Lung (tissue), 12 donors: ENCODE measurements around the gene ABLIM2. TPM values are rescaled to one million over a fixed set of nuclear protein-coding genes. Genes with fewer than 3 reads are reported as not detected.

Experiments
- ATAC-seq: fragments of 200-7000 bp; cut with Tn5 transposase; one replicate; pipeline ENCODE4 v1.9.1; 2020; ENCODE audit warnings: moderate number of reproducible peaks; ENCODE audit not compliant: insufficient read depth, low FRiP score
- DNase-seq, 3 donors: peaks; one replicate each; pipeline ENCODE4 v3.0.0-alpha.2; 2013 to 2017
- H3K27ac ChIP-seq, 2 donors: one replicate each; pipeline ENCODE4 v1.5.1; 2013; ENCODE audit warnings: mild to moderate bottlenecking in 2 of 2, moderate library complexity in 2 of 2, control low read depth in 1 of 2, inconsistent platforms in 1 of 2, low read depth in 1 of 2, low read length in 1 of 2
- H3K27me3 ChIP-seq, 3 donors: one replicate each; pipeline ENCODE4 v1.5.1; 2013; ENCODE audit warnings: low read length in 2 of 3; ENCODE audit not compliant: control insufficient read depth in 3 of 3, insufficient read depth in 3 of 3
- H3K36me3 ChIP-seq, 4 donors: one replicate each; pipeline ENCODE4 v1.5.1; 2013; ENCODE audit warnings: low read length in 4 of 4, mild to moderate bottlenecking in 1 of 4, moderate library complexity in 1 of 4; ENCODE audit not compliant: control insufficient read depth in 4 of 4, insufficient read depth in 4 of 4
- H3K4me1 ChIP-seq, 5 donors: one replicate each; pipeline ENCODE4 v1.5.1; 2013; ENCODE audit warnings: low read length in 5 of 5, mild to moderate bottlenecking in 2 of 5, moderate library complexity in 1 of 5; ENCODE audit not compliant: control insufficient read depth in 5 of 5, insufficient read depth in 5 of 5
- H3K4me3 ChIP-seq: one replicate; pipeline ENCODE4 v1.5.1; 2013; ENCODE audit warnings: mild to moderate bottlenecking, control low read depth, moderate library complexity
- H3K9ac ChIP-seq, 2 donors: one replicate each; pipeline ENCODE4 v1.5.1; 2013; ENCODE audit warnings: low read length in 2 of 2, control low read depth in 1 of 2; ENCODE audit not compliant: insufficient read depth in 1 of 2
- H3K9me3 ChIP-seq, 4 donors: one replicate each; pipeline ENCODE4 v1.5.1; 2013; ENCODE audit warnings: low read length in 3 of 4, mild to moderate bottlenecking in 1 of 4, moderate library complexity in 1 of 4; ENCODE audit not compliant: control insufficient read depth in 4 of 4, insufficient read depth in 3 of 4
- WGBS, 2 donors: extraction: QIAGEN DNeasy Blood & Tissue Kit; methylation state at CpG; one replicate each; pipeline ENCODE4 v1.1.7; 2013; 5-methylcytosine and 5-hydroxymethylcytosine counted together
- polyA plus RNA-seq, 2 donors: library from polyadenylated mRNA; stranded (reverse); fragments of 200-250 nt; gene quantifications; one replicate each; pipeline ENCODE4 v1.2.1, GENCODE V29; 2013
- total RNA-seq, 2 donors: library from RNA; depleted of rRNA in 1 of 2; stranded (reverse); fragments of >200 nt in 1 of 2; gene quantifications; one replicate each; pipeline ENCODE4 v1.2.1, GENCODE V29; 2014 to 2021
- TF ChIP-seq, protein P1 (sequence below): IDR thresholded peaks from 2 replicates; pipeline ENCODE4 v1.5.1; 2012; ENCODE audit warnings: mild to moderate bottlenecking; ENCODE audit errors: control extremely low read depth, extremely low read depth
- donor health status: control.
- donor health status: control.
- donor health status: Bipolar disorder and iron deficiency.
- donor health status: healthy.
- donor health status: DM: yes; HTN: yes; CAD: no.

ABLIM2 gene
- total and polyA plus RNA-seq, 4 donors = 1.7 to 10.9 (median 5.2) TPM

DNA sequence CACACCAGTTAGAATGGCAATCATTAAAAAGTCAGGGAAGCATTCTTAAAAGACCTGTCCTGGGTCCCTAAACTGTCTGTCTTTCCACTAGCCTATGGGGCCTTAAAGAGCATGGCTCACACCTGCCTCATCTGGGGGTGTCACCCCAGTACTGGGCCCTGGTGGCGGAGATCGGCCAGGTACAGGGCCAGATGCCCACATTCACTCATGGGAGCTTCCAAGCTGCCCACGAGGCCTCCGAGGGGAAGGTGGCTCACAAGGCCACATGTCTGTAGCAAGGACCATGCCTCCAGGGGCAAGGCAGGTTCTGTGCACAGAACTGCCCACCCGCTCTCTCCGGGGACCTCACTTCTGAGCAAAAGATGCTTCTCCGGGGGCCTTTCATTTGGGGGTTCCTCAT, 163.5 kb downstream of the ABLIM2 start:
- Histone ChIP-seq H3K9ac (no peak overlapping the region), H3K27me3 (no peaks in the 10 kb centered on the region), H3K36me3 (no peaks in the 10 kb centered on the region), H3K27ac (no peak overlapping the region), H3K4me1 (no peaks in the 10 kb centered on the region), H3K9me3 (no peaks in the 10 kb centered on the region), H3K4me3 (no peak overlapping the region)
- WGBS, 2 donors = 89 to 95% methylated on average over 7 of the region's 7 CpGs
- TF ChIP-seq, protein P1, sequence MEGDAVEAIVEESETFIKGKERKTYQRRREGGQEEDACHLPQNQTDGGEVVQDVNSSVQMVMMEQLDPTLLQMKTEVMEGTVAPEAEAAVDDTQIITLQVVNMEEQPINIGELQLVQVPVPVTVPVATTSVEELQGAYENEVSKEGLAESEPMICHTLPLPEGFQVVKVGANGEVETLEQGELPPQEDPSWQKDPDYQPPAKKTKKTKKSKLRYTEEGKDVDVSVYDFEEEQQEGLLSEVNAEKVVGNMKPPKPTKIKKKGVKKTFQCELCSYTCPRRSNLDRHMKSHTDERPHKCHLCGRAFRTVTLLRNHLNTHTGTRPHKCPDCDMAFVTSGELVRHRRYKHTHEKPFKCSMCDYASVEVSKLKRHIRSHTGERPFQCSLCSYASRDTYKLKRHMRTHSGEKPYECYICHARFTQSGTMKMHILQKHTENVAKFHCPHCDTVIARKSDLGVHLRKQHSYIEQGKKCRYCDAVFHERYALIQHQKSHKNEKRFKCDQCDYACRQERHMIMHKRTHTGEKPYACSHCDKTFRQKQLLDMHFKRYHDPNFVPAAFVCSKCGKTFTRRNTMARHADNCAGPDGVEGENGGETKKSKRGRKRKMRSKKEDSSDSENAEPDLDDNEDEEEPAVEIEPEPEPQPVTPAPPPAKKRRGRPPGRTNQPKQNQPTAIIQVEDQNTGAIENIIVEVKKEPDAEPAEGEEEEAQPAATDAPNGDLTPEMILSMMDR = no peak
- DNase-seq = no peak
- no peak for ATAC-seq

DNA sequence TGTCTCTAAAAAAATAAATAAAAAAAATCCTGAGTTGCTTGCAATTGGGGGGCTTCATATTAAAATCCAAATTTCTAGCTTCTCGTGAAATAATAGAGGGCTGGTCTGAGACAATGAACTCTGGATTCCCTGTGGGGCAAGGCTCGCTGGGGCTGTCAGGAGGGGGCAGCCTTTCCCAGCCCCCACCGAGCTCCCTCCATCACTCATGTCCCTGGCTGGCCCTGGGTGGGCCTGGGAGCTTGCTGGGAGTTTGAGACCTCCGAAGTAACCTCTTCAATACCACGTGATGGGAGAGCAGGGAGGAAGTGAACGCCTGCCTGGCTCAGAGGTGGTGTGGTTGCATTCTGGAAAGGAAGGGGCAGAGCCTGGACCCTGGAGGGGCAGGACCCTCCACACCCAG, 164.9 kb downstream of the ABLIM2 start:
- Histone ChIP-seq H3K9me3 (peaks cover 0 to 3% (median 0%) of the 10 kb centered on the region in 4 donors), H3K4me3 (no peak overlapping the region), H3K36me3 (no peaks in the 10 kb centered on the region), H3K27ac (no peak overlapping the region), H3K27me3 (no peaks in the 10 kb centered on the region), H3K9ac (no peak overlapping the region), H3K4me1 (no peaks in the 10 kb centered on the region)
- DNase-seq = no peak
- no peak for ATAC-seq
- TF ChIP-seq, protein P1 = no peak
- WGBS, 2 donors = 66 to 81% methylated on average over 6 of the region's 6 CpGs

DNA sequence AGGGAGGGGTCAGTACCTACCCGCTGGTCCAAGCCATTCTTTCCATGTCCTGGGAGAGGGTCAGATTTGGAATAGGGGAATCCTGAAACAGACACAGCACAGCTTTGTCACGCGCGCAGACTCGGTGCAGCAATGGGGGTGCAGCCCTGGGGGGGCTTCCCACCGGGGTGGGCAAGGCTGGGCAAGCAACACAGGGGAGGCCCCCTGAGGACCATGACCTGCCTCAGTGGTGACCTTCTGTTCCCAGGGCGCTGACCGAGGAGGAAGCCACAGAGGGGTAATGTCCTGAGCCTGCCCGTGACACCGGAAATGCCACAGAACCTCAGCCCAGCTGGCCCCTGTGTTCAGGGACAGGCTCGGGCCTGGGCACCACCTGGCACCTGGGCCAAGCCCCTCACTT, 165.8 kb downstream of the ABLIM2 start:
- Histone ChIP-seq H3K9me3 (peaks cover 0 to 3% (median 0%) of the 10 kb centered on the region in 4 donors), H3K4me1 (no peaks in the 10 kb centered on the region), H3K4me3 (no peak overlapping the region), H3K27me3 (no peaks in the 10 kb centered on the region), H3K27ac (no peak overlapping the region), H3K9ac (no peak overlapping the region), H3K36me3 (no peaks in the 10 kb centered on the region)
- no peak for DNase-seq
- no peak for ATAC-seq
- WGBS, 2 donors = 84 to 89% methylated on average over 11 of the region's 11 CpGs
- TF ChIP-seq, protein P1 = no peak

DNA sequence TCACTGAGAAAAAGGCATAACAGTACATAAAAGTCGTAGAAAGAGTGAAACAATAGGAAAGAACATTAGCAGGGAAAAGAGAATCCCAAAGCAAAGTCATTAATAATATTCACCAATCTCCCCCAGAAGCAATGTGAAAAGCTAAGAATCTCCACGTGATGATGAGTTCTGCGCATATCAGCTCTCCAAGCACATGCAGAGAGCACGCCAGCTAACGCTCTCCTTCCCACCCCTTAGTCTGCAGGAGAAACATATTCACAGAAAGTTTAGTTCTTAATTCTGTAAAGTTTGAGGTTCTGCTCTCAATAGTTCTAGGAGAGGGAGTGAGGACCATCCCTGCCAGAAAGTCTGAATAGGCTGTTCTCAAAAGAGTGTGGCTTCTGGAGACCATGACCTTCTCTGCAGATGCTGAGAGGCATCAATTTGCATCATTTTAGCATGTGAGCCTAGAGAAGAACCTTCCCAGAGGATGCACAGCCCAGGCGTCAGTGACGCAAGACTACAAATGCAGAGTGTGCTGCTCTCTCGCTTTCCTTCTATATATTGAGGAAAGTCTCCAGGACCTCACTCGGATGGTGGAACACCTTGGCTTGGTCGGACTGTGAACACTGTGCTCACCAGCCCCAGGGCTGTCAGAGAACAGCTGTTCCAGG, 167.7 kb downstream of the ABLIM2 start:
- Histone ChIP-seq H3K9me3 (peaks cover 0 to 3% (median 0%) of the 10 kb centered on the region in 4 donors), H3K4me1 (peaks cover 0 to 6% (median 3%) of the 10 kb centered on the region in 5 donors), H3K4me3 (no peak overlapping the region), H3K9ac (no peak overlapping the region), H3K36me3 (no peaks in the 10 kb centered on the region), H3K27ac (no peak overlapping the region), H3K27me3 (no peaks in the 10 kb centered on the region)
- no peak for ATAC-seq
- 90 to 93% methylated on average over 10 of the region's 10 CpGs for WGBS, 2 donors
- no peak for DNase-seq
- TF ChIP-seq, protein P1 = no peak
